Stimulated activated CD4-positive, alpha-beta T cell treated with anti-CD3 and anti-CD28 coated beads, TNF-alpha, amount 100 ng/mL, for 24 hours (primary cell): ENCODE data around the gene NKX2-4.
"Not testable (repeated sequence)": the region's sequence is repeated elsewhere in the genome, so short reads cannot be mapped to it uniquely, and the experiment has no call there.

ENCODE experiments used
- DNase-seq, 3 experiments: peaks; one replicate each; pipeline ENCODE4 v3.0.0-alpha.2; 2020; ENCODE audit warnings: low read depth in 3 of 3

Gene NKX2-4

GRCh38 chr20:21393816-21394519 lies 3.4 kb downstream of the NKX2-4 start:
- DNase-seq, result no peak

DNA sequence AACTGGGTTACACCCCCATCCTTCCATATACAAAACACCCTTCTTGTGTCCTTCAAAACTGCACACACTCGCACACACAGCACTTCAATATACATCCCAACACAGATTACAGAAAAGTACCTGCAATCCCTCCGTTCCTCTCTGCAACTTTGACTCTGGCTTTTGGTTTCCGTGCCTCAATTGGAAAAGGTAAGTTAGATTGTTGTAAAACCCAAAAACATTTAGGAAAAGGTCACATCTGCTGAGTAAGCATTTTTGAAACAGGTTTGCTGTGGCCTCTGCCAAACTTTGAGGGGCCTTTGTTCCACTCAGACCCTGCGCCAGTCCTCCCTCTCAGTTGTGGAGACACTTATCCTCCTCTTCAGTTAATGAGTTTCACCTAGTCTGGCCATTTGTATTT lies 4.2 kb downstream of the NKX2-4 start:
- no peak for DNase-seq

GRCh38 chr20:21391972-21392352 lies 5.4 kb downstream of the NKX2-4 start:
- no peak for DNase-seq

DNA sequence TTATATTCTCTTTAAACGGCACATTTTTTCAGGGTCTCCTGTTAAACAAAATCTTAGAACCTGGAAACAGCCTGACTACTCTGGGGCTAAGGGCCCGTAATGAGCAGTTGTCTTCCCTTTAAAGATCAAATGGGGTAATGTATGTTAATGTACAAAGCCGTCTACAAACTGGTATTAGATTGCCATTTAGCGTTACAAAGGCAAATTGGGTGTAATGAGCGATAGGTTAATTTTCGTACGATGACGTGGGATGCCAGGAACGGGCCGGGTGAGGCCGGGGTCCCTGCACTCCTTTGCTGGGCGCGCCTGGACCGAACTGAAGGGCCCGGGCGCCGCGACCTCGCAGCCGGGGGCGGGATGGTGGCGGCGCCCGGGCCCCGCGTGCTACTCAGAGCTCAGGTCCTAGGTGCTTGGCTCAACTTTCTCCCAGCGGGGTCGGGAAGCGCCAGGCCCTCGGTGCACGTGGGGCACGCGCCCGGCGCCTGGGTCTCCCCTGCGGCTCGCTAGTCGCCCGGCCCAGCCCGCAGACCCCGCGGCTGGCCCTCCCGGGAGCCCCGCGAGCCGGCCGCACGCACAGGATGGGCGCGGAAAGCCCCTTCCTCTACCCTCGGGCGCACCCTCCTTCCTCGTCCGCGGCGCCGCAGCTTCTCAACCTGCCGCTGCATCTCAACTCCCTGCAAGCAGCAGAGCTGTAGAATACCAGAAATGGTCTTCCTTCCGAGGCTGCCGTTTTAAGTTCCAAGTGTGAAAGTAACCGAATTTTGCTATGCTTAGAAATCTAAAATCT lies 5.9 kb downstream of the NKX2-4 start:
- no peak for DNase-seq

DNA sequence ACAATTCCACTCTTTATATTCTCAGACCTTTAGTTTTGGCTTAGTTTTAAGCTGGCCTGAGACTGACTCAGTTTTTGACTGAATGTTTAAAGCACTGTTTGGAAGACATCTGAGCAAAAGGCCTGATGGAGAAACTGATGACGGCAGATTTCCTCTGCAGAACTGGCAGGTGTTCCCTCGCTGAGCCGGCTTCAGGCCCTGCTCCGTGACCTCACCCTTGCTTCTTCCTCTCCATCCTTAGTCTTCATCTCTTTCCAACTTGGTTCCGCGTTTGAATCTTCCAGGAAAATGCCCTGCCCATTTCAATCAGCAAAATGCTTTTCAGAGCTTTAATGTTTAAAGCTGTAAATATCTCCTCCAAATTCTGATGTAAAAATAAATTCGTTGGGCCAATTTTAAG lies 6.6 kb downstream of the NKX2-4 start:
- DNase-seq, result no peak

DNA sequence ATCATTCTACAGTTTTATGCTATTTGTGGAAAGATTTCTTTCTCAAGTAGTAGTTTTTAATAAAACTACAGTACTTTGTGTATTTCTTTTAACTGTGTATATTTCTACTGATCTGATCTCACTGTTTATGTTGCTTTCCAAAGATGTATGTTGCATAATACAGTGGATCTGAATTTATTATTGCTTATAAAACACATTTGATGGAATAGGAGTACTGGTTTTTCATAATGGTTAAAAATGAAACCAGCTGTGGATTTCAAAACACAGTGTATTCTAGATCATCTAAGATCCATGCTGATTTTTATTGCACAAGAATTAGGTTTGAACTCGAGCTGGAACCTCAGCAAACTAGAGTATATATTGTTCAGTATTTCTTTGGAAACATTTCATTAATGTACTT lies 8.0 kb downstream of the NKX2-4 start:
- DNase-seq, result no peak

DNA sequence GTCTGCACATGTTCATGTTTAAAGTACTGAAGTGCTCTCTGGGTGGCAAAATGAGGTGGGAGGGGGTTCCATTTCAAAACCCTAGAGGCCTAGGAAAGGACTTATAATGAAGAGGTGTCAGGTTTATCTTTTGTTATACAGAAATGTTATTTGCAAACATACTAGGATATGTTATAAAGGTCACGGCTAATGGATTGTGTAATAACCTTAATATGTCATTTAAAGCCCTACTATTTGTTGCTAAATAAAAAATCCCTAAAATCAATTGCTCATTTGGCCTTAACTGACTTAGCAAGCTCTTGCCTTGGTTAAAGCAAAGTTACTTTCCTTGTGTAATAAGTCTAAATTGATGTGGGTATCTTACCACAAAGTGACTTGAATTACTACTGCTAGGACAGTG lies 8.8 kb downstream of the NKX2-4 start:
- no peak for DNase-seq

DNA sequence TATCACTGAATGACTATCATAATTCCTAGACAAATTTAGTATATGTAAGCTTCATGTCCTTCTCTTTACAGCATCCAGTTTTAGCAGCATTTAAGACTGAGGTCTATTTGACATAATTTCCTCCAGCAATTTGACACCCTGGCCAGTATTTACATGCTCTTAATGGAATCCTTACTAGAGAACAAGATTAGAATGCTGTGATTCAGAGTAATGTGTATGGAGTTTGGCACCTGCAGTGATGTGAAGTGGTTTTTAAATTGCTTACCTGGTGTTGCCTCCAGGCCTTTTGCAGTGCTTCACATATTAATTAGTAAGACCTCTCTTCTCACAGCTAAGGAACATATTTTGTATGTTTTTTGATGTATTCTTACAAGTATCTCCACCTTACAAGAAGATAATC lies 9.8 kb downstream of the NKX2-4 start:
- DNase-seq, result no peak

GRCh38 chr20:21386111-21386510 lies 11.2 kb downstream of the NKX2-4 start:
- DNase-seq, result no peak

DNA sequence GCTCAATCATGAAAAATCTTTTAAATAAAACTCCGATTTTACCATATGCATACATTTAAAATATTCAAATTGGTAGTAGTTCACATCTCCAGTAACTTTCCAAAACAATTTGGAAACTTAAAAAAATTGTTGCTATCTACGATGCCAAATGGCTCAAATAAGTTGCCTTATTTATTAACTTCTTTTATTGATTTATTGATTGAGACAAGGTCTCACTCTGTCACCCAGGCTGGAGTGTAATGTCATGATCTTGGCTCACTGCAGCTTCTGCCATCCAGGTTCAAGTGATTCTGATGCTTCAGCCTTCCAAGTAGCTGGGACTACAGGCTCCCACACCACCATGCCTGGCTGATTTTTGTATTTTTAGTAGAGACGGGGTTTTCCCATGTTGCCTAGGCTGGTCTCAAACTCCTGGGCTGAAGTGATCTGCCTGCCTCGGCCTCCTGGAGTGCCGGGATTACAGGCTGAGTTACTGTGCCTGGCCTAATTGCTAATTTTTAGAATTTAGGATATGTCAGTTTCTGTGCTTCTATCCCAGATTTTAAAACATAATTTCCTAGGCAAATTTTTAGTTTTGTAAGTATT lies 12.9 kb downstream of the NKX2-4 start:
- no peak for DNase-seq

- no peak for DNase-seq
These were observed 15.7 kb downstream of the NKX2-4 start for GRCh38 chr20:21381619-21382018.

GRCh38 chr20:21380711-21381110 lies 16.6 kb downstream of the NKX2-4 start:
- DNase-seq, result no peak

DNA sequence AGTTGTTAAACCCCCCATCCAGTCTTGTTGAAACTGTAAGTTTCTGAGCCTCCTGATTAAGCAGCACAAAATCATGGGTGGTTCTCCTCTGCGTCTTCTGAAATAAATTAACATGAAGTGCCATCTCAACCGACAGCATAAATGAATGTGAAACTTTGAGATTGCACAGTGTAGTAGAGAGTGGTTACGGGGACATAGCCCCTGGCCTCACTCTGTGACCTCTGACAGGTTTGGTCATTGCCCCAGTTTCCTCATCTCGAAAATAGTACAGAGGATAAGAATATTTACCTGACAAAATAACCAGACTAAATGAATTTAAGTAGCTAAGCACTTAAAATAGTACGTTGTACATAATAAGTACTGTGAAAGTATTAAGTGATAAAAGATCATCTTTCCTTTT lies 19.1 kb downstream of the NKX2-4 start:
- no peak for DNase-seq

DNA sequence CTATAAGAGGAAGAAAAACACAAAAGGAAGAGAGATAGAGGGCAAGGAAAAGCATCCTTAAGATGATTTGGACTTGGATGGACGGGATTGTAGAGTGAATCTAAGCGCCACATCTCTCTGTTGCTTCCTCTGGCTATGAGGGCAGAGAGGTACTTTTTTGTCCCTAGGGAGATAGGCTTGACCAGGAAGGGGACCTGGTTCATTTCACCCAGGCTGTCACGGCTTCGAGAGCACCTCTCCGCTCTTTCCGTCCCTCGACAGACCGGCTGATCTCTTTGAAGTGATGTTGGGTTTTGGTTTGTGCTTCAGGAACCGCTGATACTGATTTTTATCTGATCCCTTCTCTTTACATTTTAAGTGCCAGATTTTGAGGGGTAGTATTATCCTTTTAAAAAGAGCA lies 19.6 kb downstream of the NKX2-4 start:
- DNase-seq, result no peak

DNA sequence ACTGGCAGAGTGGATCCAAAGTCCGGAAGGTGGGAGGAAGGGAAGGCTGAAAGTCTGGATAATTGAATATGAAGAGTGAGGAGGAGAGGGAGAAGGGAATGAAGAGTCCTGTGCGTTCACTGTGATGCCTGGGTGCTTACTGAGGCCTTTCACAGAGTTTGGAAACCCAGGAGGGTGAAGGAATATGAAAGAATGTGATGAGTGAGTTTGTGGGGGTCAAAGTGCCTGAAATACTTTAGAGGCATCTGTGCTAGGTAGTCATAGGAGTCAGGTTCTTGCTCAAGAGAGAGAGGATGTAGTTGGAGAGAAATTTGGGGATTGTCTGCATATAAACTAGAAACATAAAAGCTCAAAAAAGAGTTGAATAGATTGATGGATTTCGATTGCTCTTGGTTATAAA lies 20.7 kb downstream of the NKX2-4 start:
- no peak for DNase-seq

GRCh38 chr20:21373436-21373835 lies 23.9 kb downstream of the NKX2-4 start:
- DNase-seq, result no peak

- DNase-seq, result no peak
These were observed 25.3 kb downstream of the NKX2-4 start for GRCh38 chr20:21372016-21372415.

DNA sequence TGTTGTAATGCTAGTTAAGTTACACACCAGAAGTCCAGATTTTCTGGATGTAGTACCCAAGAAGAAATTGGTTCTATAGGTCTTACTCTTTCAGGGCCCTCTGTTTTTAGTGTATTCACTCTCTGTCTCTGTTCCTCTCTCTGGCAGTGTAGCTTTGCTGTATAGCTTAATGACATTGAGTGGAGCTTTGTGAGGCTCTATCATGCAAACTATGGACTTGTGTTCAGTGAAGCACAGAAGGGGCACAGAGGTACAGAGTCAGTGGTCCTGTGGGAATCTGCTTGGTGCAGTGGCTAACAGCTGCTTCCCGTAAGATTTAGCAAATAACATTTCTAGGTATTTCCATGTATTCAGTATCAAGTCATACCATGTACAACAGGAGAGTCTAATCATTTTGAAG lies 26.1 kb downstream of the NKX2-4 start:
- DNase-seq, result no peak

- DNase-seq, result no peak
These were observed 28.5 kb downstream of the NKX2-4 start for GRCh38 chr20:21368791-21369190.

DNA sequence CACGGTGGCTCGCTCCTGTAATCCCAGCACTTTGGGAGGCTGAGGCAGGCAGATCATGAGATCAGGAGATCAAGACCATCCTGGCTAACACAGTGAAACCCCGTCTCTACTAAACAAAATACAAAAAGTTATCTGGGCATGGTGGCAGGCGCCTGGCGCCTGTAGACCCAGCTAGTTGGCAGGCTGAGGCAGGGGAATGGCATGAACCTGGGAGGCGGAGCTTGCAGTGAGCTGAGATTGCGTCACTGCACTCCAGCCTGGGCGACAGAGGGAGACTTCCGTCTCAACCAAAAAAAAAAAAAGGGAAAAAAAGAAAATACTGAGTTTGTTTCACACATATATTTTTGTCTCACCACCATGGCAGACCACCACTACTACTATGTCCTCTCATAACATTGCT lies 31.1 kb downstream of the NKX2-4 start:
- not testable (repeated sequence) for DNase-seq

DNA sequence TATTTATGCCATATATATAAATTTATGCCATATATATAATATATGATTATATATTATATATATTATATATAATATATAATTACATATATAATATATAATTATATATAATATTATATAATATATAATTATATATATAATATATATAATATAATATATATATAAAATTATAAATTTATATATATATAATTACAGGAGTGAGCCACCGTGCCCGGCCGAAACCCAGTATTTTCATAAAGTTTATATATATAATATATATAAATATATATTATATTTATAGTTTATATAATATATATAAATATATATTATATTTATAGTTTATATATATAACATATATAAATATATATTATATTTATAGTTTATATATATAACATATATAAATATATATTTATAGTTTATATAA lies 31.6 kb downstream of the NKX2-4 start:
- DNase-seq, result no peak

- DNase-seq, result no peak
These were observed 32.9 kb downstream of the NKX2-4 start for GRCh38 chr20:21364413-21364812.

GRCh38 chr20:21361266-21361665 lies 36.1 kb downstream of the NKX2-4 start:
- DNase-seq, result no peak
